Nucleus accumbens (tissue), 56 donors: ENCODE data around the gene SHOC2.

Source experiments
- DNase-seq, 56 donors: peaks; one replicate each; lab custom pipeline; 2025; lab: John Stamatoyannopoulos, UW

The SHOC2 gene

DNA sequence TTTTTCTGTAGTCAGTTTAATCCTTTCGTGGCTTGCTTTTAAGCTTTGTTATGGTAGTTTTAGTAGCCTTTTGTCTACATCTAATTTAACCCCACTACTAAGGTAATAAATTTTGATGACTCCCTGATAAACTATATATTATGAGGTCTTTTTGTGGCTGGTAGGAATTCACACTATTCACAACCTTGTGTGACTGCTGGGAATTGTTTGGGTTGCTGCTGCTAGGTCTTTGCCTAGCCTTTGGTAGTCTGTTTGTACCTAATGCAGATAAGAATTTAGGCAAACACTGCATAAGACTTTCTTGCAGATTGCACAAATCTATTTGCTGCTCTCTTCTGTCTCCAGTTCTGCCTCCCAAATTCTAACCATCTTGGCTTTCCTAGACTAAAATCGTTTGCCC lies 58.3 kb downstream of the SHOC2 start:
- no peak for DNase-seq

DNA sequence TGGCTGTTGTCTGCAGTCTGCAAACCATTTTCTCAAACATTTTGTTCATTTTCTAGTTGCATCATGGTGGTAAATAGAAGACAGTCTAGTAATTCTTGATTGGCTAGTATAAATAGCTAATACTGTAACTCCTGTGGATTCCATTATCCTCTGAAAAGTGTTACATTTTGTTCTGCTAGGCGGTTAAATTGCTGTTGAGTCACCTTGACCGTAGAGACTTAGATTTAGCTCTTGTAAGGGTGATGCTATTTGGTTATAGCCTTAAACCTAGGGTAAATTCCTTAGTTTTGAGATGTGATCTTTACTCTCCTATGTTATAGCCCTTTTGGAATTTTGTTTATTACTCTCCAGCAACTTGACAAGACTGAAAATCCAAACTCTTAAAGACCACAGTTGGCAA lies 58.8 kb downstream of the SHOC2 start:
- DNase-seq: no peak

DNA sequence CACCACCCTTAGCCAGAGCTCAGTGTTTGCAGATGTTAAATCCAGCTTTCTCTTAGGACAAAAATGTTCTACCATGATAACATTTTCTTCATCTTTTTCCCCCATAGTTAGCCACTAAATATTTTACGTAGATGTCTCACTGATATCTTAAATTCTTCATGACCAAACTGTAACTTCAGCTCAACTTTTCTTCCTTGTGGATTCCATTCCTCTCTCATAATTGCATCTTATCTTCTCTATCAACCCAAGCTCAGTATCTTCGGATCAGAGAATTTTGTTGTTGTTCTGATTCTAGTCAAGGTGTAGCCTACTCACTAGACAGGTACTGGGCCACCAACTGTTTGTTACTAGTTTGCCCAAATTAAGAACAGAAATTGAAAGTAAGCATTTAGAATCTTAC lies 60.2 kb downstream of the SHOC2 start:
- no peak for DNase-seq

GRCh38 chr10:110980807-110981206 lies 61.4 kb downstream of the SHOC2 start:
- no peak for DNase-seq

GRCh38 chr10:110983466-110983865 lies 64.1 kb downstream of the SHOC2 start:
- no peak for DNase-seq

GRCh38 chr10:110985497-110986275 lies 66.3 kb downstream of the SHOC2 start:
- DNase-seq: no peak

DNA sequence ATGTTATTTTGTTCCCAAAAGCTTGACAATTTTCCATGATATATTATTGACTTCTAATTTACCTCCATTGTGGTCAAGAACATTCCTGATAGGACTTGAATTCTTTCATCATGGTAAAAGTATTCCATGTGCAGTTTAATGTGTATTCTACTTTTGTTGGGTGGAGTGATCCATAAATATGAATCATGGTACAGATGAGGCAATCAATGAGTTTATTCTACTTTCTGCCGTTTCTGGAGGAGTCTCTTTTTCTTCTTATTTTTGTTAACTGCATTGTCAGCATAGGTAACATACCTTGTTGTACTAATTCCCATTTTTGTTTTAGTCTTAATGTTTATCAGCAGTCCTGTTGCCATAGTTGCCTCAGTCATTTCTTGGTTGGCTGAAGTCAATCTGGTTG lies 69.6 kb downstream of the SHOC2 start:
- DNase-seq: no peak

GRCh38 chr10:110992006-110992800 lies 72.8 kb downstream of the SHOC2 start:
- no peak for DNase-seq

DNA sequence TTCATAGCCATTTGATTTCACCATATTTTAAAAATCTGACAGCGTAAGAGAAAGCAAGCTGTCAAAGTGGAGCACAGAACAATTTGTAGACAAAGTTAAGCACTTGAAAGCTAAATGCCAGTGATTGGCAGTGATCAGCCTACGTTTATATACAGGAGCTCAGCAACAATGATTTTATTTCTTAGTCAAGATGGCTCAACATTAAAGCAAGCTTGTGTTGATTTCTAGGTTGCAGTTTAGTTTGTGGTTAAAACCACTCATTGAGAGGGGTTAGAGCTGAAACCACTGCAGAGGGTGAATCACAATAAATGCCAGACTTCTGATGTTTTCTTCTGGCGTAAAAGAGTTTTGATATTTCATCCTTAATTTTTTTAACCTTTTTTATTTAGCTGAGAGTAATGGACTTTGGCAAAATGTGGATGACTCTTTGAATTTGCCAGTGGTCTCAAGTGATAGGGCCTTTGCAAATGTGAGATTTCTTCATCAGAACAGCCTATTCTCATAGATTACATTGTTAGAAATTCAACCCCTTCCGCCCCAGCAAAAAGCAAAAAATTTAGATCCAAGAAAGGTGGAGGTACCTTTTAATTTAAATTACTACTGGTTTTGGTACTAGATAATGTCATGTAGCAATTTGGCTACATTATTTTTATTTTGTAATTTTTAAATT lies 73.8 kb downstream of the SHOC2 start:
- peak in 1 of 56 donors; percentile 2 for DNase-seq

DNA sequence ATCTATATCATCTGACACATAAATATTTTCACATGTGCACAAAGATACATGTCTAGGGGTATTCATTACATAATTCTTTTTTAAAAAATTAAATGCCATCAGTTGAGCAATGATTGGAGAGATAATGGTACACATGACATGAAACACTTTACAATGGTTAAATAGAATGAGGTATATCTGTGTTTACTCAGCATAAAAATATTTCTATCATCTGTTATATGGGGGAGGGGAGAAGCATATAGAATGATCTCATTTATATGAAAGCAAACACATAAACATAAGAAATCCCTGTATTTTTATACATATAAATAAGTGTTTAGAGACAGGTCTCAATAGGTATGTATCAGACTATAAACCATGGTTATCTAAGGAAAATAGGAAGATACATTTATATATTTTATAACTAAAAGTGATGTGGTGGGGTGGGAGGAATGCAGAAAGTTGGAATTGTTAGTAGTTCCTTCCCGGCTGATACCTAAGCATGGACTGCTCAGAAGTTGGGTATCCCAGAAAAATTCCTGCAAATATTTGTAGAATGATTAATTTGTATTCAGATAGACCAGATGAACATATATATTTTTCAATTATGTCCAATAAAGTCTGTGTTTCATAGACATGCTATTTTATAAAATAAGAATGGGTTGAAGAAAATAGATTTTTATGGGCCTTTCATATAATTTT lies 75.1 kb downstream of the SHOC2 start:
- no peak for DNase-seq

GRCh38 chr10:110995301-110995700 lies 75.9 kb downstream of the SHOC2 start:
- DNase-seq: no peak

GRCh38 chr10:110996256-110996655 lies 76.9 kb downstream of the SHOC2 start:
- DNase-seq: no peak

- no peak for DNase-seq
These were observed 84.6 kb downstream of the SHOC2 start for GRCh38 chr10:111004016-111004415.

DNA sequence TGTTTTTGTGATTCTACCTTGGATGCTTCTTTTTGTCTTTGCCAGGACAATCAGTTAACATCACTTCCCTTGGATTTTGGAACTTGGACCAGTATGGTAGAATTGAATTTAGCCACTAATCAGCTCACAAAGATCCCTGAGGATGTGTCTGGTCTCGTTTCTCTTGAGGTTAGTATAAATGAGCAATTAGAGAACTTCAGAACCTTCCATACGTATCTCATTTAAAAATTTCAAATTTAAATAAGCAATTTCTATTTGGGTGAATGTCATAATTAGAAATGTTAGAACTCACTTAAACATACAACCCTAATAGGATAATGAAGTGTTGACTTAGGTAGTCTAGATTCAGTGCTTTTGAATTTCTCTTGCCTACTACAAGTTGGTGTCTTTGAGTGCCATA lies 88.1 kb downstream of the SHOC2 start:
- no peak for DNase-seq

DNA sequence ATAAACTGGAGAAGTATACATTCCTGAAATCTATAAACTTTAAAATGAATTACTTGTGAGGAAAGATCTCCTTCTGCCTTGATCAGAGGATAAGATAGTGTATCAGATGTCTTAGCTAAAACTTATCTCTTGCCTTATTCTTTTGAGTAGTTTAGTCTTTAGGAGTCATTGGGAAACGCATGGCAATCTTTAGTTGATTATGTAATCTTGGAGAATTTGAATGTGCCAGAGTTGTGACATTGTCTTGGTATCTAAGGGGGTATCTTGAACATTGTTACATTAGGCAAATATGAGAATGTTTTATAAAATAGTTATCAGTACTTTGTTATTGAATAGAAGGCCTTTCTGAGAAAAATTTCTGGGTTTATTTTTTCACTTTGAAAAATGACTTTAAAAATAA lies 95.8 kb downstream of the SHOC2 start:
- DNase-seq: no peak

- no peak for DNase-seq
These were observed 97.7 kb downstream of the SHOC2 start for GRCh38 chr10:111017098-111017497.

- no peak for DNase-seq
These were observed 98.6 kb downstream of the SHOC2 start for GRCh38 chr10:111018021-111018420.

- DNase-seq: no peak
These were observed 103.7 kb downstream of the SHOC2 start for GRCh38 chr10:111023060-111023459.

DNA sequence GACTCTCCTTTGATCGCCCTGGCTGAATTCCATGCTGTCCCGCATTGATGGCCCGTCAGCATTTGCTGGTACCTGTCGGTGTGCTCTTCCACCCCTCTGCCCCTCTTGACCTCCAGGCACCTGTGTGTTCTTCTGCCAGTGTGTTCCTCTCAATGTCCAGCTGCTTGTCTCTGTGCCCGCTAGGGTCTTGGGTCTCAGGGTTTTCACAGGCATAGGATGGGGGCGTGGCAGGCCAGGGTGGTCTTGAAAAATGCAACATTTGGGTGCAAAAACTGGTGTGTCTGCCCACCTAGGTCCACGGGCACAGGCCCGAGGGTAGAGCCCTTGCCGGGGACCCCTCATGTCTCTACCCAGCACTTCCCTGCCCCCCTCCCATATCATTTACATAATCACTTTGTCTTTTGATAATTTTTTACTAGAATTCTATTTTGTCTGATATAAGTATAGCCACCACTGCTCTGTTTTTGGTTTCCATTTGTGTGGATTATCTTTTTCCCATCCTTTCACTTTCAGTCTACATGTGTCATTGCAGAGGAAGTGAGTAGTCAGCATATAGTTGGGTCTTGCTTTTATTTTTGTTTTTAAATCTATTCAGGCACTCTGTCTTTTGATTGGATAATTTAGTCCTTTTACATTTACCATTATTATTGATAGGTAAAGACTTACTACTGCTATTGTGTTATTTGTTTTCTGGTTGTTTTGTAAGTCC lies 110.8 kb downstream of the SHOC2 start:
- DNase-seq: no peak

- DNase-seq: no peak
These were observed 115.3 kb downstream of the SHOC2 start for GRCh38 chr10:111034598-111035310.
